ENCODE results near the gene ATP8B2.
"Not testable (repeated sequence)": the region's sequence is repeated elsewhere in the genome, so short reads cannot be mapped to it uniquely, and the experiment has no call there.

Gene ATP8B2

DNA sequence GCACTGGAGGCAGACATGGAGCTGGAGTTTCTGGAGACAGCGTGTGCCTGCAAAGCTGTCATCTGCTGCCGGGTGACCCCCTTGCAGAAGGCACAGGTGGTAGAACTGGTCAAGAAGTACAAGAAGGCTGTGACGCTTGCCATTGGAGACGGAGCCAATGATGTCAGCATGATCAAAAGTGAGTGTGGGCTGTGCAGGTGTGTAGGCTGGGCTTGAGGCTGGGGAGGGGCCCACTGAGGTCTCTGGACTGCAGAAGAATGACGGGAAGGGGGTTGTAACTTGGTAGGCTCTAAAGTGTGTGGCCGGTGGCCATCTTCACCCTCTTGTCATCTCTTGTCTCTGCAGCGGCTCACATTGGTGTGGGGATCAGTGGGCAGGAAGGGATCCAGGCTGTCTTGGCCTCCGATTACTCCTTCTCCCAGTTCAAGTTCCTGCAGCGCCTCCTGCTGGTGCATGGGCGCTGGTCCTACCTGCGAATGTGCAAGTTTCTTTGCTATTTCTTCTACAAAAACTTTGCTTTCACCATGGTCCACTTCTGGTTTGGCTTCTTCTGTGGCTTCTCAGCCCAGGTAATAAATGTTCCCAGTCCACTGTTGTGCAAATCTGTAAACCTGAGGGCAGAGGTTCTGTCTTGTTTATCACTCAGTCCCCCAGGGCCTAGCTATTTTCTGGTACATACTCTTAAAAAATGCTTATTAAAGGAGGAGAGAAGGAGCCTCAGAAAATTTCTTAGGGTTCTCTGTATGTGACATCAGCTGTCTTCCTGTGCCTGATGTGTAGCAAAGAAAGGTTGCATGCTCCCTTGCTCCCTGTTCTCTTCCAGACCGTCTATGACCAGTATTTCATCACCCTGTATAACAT is 19.9 kb downstream of the ATP8B2 start:
- DNase-seq (ENCODE audit: low read depth in 2 of 2) = peak; percentile 55 to 71

DNA sequence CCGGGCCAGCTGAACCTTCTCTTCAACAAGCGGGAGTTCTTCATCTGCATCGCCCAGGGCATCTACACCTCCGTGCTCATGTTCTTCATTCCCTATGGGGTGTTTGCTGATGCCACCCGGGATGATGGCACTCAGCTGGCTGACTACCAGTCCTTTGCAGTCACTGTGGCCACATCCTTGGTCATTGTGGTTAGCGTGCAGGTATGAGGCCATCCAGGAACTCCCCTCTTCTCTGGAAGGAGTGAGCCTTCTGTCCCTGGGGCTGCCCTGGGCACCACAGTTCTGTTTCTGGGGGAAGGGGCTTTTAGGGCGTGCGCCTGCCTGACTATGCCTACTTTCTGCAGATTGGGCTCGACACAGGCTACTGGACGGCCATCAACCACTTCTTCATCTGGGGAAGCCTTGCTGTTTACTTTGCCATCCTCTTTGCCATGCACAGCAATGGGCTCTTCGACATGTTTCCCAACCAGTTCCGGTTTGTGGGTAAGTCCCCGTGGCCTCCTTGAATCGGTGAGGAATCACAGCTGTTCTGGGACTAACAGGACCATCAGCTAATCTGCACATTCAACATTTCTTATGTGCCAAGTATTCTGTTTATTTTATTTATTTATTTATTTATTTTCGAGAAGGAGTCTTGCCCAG is 21.1 kb downstream of the ATP8B2 start:
- DNase-seq (ENCODE audit: low read depth in 2 of 2) = no peak

DNA sequence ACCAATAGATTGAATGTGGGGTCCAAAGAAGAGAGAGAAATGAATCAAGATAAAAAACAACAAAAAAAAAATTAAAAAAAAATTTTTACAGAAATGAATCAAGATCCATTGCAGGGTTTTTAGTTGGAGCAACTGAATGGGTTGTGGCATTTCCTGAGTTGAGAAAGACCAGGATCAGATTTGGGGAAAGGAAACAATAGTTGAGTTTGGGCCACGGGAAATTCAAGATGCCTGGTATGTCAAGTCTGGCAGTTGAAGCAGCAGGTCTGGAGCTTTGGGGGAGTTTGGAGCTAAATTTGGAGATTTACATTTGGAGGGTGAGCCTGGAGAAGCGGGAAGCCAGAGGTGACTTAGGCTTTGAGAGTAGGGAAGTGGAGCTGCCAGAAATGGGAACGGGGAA is 22.6 kb downstream of the ATP8B2 start:
- DNase-seq (ENCODE audit: low read depth in 2 of 2) = no peak

DNA sequence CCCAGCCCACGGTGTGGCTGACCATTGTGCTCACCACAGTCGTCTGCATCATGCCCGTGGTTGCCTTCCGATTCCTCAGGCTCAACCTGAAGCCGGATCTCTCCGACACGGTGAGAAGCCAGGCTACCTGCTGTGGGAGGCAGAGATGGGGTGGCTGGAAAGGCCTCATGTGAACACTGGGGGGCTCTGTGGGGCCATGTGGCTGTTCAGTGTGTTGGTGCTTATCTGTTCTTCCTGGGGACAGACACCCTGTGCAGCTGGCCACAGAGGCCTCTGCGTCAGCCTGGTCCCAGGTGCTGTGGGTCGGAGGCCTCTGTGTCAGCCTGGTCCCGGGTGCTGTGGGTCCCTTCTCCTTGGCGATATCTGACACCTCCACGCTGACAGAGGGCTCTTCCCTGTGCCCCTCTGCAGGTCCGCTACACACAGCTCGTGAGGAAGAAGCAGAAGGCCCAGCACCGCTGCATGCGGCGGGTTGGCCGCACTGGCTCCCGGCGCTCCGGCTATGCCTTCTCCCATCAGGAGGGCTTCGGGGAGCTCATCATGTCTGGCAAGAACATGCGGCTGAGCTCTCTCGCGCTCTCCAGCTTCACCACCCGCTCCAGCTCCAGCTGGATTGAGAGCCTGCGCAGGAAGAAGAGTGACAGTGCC is 23.2 kb downstream of the ATP8B2 start:
- no peak for DNase-seq (ENCODE audit: low read depth in 2 of 2)

DNA sequence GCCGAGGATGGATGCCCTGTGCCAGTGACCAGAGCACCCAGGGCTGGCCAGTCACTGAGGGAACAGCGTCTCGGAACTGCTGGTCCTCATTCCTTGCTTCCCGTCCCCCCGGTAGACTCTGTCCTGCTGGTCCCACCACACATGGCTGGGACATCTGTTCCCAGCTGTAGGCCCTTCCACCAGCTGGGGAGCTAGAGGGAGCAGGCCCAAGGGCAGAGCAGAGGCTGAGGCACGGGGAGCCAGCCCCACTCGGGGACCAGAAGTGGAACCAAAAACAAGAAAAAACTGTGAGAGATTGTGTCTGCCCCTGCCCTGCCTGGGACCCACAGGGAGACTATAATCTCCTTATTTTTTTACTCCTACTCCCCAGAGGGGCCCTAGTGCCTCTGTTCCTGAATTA is 23.8 kb downstream of the ATP8B2 start:
- no peak for DNase-seq (ENCODE audit: low read depth in 2 of 2)

DNA sequence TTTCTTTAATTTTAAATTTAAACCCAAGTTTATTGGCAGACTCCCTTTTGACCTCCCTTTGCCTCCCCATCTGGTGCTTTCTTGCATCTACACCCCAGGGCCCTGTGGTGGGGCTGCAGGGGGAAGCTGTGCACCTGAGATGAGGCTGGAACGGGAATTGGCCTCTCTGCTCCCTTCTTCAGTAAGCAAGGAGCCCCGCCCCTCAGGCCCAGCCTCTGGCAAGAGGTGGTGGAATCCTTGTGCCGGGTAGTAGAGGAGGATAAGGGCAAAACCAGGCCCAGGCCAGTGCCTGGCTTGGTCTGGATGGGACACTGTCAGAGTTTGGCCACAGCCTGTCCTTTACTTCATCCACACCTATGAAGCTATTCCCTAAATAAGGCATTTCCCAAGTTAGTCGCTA is 25.1 kb downstream of the ATP8B2 start:
- no peak for DNase-seq (ENCODE audit: low read depth in 2 of 2)

DNA sequence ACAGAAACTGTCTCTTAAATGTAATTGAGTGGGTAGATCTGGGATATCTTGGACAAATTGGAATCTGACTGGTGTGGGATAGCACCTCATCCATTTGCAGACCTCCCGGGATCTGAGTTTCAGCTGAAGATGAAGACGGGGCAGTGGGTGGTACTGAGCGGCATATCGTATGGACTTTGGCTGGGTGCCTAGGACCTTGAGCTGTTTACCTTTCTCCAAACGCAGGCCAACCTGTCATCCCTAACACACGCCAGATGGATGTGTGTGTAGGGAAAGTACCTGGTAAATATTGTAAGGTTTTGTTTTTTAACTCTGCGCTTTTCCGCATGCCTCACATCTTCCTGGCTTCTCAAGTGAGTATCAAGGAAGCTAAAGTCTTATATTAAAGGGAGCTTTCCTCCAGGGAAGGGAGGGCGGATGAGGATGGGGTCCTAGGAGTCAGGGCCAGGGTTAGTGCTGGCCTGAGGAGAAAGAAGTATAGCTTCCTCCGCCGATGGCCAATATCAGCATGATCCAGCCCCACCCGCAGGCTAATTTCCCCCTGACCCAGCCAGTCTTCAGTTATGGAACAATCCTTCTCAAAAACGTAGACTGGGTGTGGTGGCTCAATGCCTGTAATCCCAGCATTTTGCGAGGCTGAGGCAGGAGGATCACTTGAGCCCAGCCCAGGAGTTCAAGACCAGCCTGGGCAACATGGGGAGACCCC is 26.2 kb downstream of the ATP8B2 start:
- no peak for DNase-seq (ENCODE audit: low read depth in 2 of 2)

DNA sequence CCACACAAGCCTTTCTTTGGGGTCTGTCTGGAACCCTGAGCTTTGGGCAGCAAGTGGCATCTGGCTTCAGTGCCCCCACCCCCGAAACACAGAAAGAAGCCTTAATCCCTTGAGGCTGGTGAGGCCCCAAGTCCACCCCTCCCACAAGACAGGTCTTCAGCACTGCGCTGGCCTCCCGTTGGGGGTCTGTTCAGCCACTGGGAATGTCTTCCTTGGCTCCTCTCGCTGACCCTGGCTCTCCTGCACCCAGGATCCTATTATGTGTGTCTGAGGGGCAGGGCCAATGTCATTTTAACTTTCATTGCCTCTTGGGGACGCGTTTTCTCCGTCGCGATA is 26.9 kb downstream of the ATP8B2 start:
- no peak for DNase-seq (ENCODE audit: low read depth in 2 of 2)

DNA sequence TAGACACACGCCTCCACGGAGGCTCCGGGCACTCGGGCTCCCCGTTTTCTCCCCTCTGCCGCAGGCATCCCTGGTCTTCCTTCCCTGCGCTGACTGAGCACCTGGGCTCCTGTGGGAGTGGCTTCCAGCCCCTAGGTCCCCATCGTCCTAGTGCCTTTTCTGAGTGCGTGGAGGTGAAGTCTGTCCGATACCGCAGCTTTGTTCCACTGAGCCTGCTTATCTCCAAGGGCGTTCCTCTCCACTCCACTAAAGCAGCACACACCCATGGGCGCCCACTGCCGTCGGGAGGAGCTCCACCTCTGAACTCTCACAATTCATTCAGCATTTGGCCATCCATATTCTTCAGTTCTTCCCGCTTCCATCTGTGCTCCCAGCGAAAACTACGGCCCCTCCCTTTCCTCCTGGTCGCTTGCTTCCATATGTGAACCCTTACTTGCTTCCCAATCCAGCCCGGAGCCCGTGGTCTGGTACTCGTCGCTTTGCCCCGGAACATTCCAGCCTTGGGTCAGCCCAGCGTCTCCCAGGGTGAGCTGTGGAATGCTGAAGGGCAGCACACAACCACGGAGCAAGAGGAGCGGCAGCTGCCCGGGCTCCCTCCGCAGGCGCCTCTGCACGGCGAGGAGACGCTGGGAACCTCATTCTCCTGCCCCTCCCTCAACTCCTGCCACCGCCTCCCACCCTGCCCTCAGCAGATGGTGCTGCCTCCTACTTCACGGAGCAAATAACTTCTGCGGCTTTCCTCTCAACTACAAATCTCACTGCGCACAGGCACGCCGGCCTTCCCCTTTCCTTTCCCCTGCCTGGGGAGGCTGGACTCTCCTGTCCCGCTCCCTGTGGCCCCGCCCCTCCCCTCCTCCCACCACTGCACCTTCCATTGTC is 27.5 kb downstream of the ATP8B2 start:
- DNase-seq (ENCODE audit: low read depth in 2 of 2) = peak in 1 of 2 donors; percentile 43

DNA sequence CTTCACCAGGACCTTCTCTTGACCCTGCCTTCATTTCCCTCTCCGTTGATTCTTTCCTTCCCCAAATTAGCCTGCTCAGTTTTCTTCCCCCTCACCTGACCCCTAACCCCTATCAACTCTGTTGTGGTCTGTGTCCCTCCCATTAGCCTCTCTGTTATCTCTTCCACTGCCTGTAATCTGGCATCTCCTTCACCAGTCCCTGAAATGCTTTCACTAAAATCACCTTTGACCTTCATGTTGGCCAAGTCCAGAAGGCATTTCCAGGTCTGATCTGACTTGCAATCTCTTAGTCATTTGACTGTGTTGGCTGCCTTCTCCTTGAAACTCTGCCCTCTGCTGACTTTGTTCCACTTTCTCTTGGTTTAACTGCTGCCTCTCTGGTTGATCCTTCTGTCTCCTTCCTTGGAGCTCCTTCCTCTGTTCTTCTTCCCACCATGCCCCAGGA is 28.2 kb downstream of the ATP8B2 start:
- no peak for DNase-seq (ENCODE audit: low read depth in 2 of 2)

DNA sequence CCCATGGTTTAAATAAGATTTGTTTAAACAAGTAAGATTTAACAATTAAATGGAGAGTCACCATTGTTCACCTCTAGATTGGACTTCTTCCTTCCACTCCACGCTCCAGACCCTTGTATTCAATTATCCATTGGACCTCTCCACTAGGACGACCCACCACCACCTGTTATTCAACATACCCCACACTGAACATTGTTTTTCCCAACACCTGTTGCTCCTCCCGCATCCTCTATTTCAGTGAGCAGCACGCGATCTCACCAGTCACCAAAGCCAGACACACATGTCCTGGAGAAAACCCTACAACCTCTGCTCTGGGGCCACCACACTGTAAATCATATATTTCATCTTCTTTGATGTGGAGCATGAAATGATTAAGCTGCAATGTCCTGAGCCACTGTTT is 28.6 kb downstream of the ATP8B2 start:
- DNase-seq (ENCODE audit: low read depth in 2 of 2) = no peak

DNA sequence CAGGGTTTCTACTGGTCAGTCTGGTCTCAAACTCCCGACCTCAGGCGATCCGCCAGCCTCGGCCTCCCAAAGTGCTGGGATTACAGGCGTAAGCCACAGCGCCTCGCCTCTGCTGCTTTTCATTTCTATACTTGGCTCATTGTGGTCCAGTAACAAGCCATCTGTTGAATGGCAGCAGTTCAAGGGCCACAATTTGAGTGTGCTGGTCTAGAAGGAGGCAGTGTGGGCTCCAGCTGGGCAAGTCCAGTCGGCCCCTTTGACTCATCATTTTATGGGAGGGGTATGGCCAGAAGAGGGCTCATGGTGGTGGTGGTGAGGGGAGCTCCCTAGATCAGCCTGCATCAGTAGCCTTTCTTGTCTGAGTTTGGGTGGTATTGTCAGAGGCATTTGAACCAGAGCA is 33.2 kb downstream of the ATP8B2 start:
- DNase-seq (ENCODE audit: low read depth in 2 of 2) = no peak

DNA sequence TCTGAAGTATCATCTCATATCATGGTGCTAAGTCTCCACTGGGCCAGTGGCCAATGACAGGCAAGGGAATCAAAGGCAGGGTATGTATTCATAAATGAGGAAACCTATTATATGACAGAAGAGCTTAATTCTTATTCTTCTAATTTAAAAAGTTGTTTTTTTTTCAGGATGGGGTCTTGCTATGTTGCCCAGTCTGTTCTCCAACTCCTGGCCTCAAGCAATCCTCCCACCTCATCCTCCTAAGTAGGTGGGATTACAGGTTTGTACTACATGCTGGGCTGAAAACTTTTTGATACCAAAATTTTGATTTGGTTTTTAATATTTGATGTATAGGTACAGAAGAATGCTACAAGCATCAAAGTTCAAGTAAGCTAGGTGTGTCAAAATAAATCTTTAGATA is 35.0 kb downstream of the ATP8B2 start:
- DNase-seq (ENCODE audit: low read depth in 2 of 2) = no peak

DNA sequence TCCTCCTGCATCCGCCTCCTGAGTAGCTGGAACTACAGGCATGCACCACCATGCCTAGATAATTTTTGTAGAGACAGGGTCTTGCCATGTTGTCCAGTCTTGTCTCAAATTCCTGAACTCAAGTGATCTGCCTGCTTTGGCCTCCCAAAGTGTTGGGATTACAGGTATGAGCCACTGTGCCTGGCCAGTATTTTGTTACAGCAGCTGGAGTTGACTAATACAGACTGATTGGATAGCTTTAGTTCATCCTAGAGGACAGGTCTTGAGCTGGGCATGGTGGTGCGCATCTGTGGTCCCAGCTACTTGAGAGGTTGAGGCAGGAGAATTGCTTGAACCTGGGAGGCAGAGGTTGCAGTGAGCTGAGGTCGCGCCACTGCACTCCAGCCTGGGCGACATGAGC is 35.6 kb downstream of the ATP8B2 start:
- not testable (repeated sequence) for DNase-seq (ENCODE audit: low read depth in 2 of 2)

DNA sequence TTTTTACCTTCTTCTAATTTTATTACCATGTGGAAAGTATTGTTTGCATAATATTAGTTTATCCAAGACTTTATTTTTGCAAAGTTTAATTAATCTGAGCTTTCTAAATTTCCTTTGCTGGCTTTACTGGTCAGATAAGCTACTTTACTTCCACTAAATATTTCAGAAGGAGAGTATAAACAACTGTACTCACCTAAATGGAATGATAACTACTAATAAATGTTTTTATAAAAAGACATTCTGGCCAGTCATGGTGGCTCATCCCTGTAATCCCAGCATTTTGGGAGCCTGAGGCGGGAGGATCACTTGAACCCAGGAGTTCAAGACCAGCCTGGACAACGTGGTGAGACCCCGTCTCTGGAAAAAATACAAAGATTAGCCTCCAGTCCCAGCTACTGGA is 36.0 kb downstream of the ATP8B2 start:
- no peak for DNase-seq (ENCODE audit: low read depth in 2 of 2)

DNA sequence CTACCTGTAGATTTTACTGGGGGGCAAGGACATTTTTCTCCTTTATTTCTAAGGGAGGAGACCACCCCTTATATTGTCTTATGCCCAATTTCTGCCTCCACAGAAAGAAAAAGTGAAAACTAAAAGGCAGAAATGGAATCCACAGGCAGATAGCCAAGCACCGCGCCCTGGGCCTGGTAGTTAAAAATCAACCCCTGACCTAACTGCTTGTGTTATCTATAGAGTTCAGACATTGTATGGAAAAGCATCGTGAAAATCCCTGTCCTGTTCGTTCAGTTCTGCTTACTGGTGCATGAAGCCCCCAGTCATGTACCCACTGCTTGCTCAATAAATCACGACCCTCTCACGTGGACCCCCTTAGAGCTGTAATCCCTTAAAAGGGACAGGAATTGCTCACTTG is 46.1 kb downstream of the ATP8B2 start:
- no peak for DNase-seq (ENCODE audit: low read depth in 2 of 2)

DNA sequence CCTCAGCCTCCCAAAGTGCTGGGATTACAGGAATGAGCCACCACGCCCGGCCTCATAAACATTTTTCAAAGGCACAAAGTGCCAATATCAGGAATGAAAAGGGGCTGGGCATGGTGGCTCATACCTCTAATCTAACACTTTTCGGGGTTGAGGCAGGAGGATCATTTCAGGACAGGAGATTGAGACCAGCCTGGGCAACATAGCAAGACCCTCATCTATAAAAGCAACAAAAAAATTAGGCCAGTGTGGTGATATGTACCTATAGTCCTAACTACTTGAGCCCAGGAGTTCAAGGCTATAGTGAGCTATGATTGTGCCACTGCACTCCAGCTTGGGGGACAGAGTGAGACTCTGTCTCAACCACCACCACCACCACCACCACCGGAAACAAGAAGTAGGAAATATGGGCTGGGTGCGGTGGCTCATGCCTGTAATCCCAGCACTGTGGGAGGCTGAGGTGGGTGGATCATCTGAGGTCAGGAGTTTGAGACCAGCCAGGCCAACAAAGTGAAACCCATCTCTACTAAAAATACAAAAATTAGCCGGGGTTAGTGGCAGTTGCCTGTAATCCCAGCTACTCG is 48.5 kb downstream of the ATP8B2 start:
- DNase-seq (ENCODE audit: low read depth in 2 of 2) = not testable (repeated sequence)

DNA sequence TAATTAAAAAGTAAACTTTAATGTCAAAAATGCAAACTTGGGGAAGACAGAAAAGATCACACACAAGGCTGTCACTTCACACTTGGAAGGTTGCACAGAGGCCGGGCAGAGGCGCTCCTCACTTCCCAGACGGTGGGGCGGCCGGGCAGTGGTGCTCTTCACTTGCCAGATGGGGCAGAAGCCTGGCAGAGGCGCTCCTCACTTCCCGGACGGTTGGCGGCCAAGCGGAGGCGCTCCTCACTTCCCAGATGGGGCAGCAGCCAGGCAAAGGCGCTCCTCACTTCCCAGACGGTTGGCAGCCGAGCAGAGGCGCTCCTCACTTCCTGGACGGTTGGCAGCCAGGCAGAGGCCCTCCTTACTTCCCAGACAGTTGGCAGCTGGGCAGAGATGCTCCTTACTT is 54.0 kb downstream of the ATP8B2 start:
- no peak for DNase-seq (ENCODE audit: low read depth in 2 of 2)

DNA sequence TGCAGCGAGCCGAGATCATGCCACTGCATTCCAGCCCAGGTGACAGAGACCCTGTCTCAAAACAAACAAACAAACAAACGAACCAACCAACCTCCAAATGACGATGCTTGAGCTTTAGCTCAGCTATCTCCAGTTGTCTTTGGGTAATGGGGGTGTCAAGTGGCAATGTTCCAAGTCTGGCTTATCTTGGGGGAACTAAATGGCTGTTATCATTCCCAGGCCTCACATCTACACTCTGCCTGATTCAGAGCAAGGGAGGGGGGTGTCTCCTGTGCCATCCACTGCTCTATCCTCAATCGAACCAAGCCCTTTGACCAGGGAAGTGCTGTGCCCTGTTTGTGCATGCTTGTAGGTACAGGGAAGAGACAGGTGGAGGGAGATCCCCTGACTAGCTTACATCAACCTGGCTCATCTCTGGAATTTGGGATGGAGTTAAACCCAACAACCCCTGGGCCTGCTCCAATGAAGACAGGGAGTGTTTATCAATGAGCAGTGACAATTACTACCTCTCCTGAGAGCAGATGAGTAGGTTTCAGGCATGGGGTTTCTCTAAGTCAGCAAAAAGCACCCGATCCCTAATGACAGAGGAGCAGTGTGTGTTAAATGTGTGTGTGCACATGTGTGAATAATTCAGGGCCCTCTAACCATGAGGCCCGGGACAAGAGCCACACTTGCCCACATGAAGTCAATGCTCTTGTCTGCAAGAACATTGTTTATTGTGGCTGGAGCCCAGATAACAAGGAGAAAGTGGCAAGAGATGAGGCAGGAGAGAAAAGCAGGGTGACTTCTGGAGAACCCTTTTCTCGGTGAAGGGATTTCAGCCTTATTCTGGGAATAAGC is 59.5 kb downstream of the ATP8B2 start:
- no peak for DNase-seq (ENCODE audit: low read depth in 2 of 2)

Measured in stimulated activated CD4-positive, alpha-beta T cell treated with anti-CD3 and anti-CD28 coated beads, Interleukin-15, amount 100 ng/mL, for 48 hours (primary cell).